GM18508 (cell line): ENCODE data around the gene USP43.

Experiments
- ATAC-seq: cut with Tn5 transposase; IDR thresholded peaks from one replicate; pipeline ENCODE4 v1.9.1; 2021; ENCODE audit warnings: moderate number of reproducible peaks; ENCODE audit not compliant: insufficient read depth, unreplicated experiment

Gene USP43

GRCh38 chr17:9703781-9704082 lies 58.4 kb downstream of the USP43 start:
- ATAC-seq = no peak

GRCh38 chr17:9705745-9706144 lies 60.4 kb downstream of the USP43 start:
- ATAC-seq = no peak

- no peak for ATAC-seq
Observed at GRCh38 chr17:9707948-9708347, 62.6 kb downstream of the USP43 start.

GRCh38 chr17:9714801-9715200 lies 69.5 kb downstream of the USP43 start:
- no peak for ATAC-seq

- ATAC-seq = no peak
Observed at GRCh38 chr17:9715503-9716016, 70.2 kb downstream of the USP43 start.

GRCh38 chr17:9725575-9725974 lies 80.3 kb downstream of the USP43 start:
- no peak for ATAC-seq

GRCh38 chr17:9726291-9726690 lies 81.0 kb downstream of the USP43 start:
- no peak for ATAC-seq

GRCh38 chr17:9728005-9728404 lies 82.7 kb downstream of the USP43 start:
- no peak for ATAC-seq

- ATAC-seq = no peak
Observed at GRCh38 chr17:9728564-9728963, 83.2 kb downstream of the USP43 start.

- no peak for ATAC-seq
Observed at GRCh38 chr17:9729034-9729650, 83.8 kb downstream of the USP43 start.

GRCh38 chr17:9729735-9730420 lies 84.6 kb downstream of the USP43 start:
- no peak for ATAC-seq

- ATAC-seq = no peak
Observed at GRCh38 chr17:9750524-9750923, 105.2 kb downstream of the USP43 start.

- no peak for ATAC-seq
Observed at GRCh38 chr17:9755083-9755482, 109.8 kb downstream of the USP43 start.

- ATAC-seq = no peak
Observed at GRCh38 chr17:9760266-9760665, 114.9 kb downstream of the USP43 start.

- no peak for ATAC-seq
Observed at GRCh38 chr17:9763643-9764042, 118.3 kb downstream of the USP43 start.

GRCh38 chr17:9765322-9765721 lies 120.0 kb downstream of the USP43 start:
- no peak for ATAC-seq

GRCh38 chr17:9766970-9767369 lies 121.7 kb downstream of the USP43 start:
- ATAC-seq = no peak

- ATAC-seq = no peak
Observed at GRCh38 chr17:9767432-9767991, 122.2 kb downstream of the USP43 start.

- ATAC-seq = no peak
Observed at GRCh38 chr17:9768381-9768934, 123.1 kb downstream of the USP43 start.

- no peak for ATAC-seq
Observed at GRCh38 chr17:9769036-9769695, 123.8 kb downstream of the USP43 start.

GRCh38 chr17:9771465-9771864 lies 126.1 kb downstream of the USP43 start:
- no peak for ATAC-seq
